ENCODE results near the gene IL4R.

- peak; percentile 38; the same call in 1 of the 2 replicates for TF ChIP-seq CTCF (conservative IDR thresholded peaks at IDR 0.05; ENCODE audit: low read length)
- no peak for TF ChIP-seq EZH2phosphoT487 (IDR thresholded peaks at IDR 0.05; ENCODE audit: borderline replicate concordance, low read depth, low read length)
Measured at GRCh38 chr16:27273670-27274423, 39.9 kb upstream of the IL4R start.

All from OCI-LY7 (cell line).